GM12874 (cell line): Measurements from ENCODE around the gene CST7.

Source experiments
- TF ChIP-seq, protein P1 (sequence below): IDR thresholded peaks from 2 replicates; pipeline ENCODE4 v1.5.1; 2011; ENCODE audit warnings: low read depth, mild to moderate bottlenecking, control low read depth, low read length, moderate library complexity; ENCODE audit not compliant: insufficient read depth

CST7 gene

GRCh38 chr20:24970030-24970553 lies 21.0 kb downstream of the CST7 start:
- TF ChIP-seq, protein P1, sequence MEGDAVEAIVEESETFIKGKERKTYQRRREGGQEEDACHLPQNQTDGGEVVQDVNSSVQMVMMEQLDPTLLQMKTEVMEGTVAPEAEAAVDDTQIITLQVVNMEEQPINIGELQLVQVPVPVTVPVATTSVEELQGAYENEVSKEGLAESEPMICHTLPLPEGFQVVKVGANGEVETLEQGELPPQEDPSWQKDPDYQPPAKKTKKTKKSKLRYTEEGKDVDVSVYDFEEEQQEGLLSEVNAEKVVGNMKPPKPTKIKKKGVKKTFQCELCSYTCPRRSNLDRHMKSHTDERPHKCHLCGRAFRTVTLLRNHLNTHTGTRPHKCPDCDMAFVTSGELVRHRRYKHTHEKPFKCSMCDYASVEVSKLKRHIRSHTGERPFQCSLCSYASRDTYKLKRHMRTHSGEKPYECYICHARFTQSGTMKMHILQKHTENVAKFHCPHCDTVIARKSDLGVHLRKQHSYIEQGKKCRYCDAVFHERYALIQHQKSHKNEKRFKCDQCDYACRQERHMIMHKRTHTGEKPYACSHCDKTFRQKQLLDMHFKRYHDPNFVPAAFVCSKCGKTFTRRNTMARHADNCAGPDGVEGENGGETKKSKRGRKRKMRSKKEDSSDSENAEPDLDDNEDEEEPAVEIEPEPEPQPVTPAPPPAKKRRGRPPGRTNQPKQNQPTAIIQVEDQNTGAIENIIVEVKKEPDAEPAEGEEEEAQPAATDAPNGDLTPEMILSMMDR = no peak

GRCh38 chr20:24970754-24971153 lies 21.7 kb downstream of the CST7 start:
- TF ChIP-seq, protein P1 = no peak

- TF ChIP-seq, protein P1 = no peak
Measured at GRCh38 chr20:24971376-24972101, 22.5 kb downstream of the CST7 start.

DNA sequence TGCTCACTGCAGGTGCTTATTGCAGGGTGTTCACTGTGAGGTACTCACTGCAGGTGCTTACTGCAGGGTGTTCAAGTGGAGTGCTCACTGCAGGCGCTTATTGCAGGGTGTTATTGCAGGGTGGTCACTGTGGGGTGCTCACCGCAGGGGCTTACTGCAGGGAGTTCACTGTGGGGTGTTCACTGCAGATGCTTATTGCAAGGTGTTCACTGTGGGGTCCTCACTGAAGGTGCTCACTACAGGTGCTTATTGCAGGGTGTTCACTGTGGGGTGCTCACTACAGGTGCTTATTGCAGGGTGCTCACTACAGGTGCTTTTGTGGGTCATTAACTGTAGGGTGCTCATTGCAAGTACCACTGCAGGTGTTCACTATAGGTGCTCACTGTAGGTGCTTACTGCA lies 23.3 kb downstream of the CST7 start:
- TF ChIP-seq, protein P1 = no peak

DNA sequence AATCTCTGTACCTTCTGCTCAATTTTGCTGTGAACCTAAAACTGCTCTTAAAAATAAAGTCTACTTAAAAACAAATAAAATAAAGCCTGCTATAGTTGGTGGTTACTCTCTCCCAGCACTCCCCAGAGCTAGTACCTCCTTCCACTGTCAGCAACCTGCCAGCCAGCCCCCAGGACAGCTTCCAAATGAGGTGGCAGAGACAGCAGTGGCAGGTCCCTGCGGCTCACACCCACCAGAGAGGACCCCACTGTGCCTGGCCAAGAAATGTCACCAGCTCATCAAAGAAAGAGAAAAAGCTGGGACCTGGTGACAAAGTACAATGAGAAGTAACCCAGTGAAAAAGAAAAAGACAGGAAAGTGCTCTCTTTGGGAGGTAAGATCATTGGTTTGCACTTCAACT lies 28.3 kb downstream of the CST7 start:
- TF ChIP-seq, protein P1 = no peak

- TF ChIP-seq, protein P1 = no peak
Measured at GRCh38 chr20:24977797-24978196, 28.7 kb downstream of the CST7 start.

DNA sequence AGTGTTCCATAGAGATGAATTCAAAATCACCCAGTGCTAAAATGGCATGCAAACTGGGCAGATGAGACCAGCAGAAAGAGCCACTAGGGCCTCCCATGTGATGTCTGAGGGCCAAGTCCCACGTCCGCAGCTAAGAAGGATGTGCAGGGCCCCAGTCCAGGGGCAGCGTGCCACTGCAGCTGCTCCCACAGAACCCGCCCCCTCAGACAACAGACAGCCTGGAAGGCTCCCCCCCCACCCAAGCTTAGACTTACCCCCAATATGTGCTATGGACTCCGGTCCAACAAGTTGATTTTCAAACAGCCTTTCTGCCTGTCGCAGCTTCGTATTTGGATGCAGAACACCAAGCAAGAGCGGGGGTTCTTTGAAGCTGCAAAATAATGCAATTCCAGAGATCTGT lies 29.4 kb downstream of the CST7 start:
- TF ChIP-seq, protein P1 = no peak
